GM21447 (cell line): ENCODE measurements around the gene VGF.
"Not testable (repeated sequence)": the region's sequence is repeated elsewhere in the genome, so short reads cannot be mapped to it uniquely, and the experiment has no call there.

Source experiments
- ATAC-seq: cut with Tn5 transposase; IDR thresholded peaks from one replicate; pipeline ENCODE4 v1.9.1; 2021; ENCODE audit not compliant: unreplicated experiment

The VGF gene

GRCh38 chr7:101165075-101165957 lies at the start of gene VGF:
Gene VGF, minus strand, starts transcription at chr7:101165569. Its CDS starts 726 bp downstream, at chr7:101164843.
- ATAC-seq, result peak; percentile 49

GRCh38 chr7:101212014-101212413 lies 46.6 kb upstream of the VGF start:
- no peak for ATAC-seq

GRCh38 chr7:101211501-101211900 lies 46.1 kb upstream of the VGF start:
- no peak for ATAC-seq

- no peak for ATAC-seq
Measured at GRCh38 chr7:101210143-101210542, 44.8 kb upstream of the VGF start.

GRCh38 chr7:101208794-101209193 lies 43.4 kb upstream of the VGF start:
- ATAC-seq, result no peak

- ATAC-seq, result no peak
Measured at GRCh38 chr7:101207459-101207858, 42.1 kb upstream of the VGF start.

GRCh38 chr7:101206665-101207042 lies 41.3 kb upstream of the VGF start:
- ATAC-seq, result no peak

GRCh38 chr7:101205901-101206664 lies 40.7 kb upstream of the VGF start:
- no peak for ATAC-seq

GRCh38 chr7:101203740-101204738 lies 38.7 kb upstream of the VGF start:
- ATAC-seq, result not testable (repeated sequence)

- ATAC-seq, result no peak
Measured at GRCh38 chr7:101202603-101202918, 37.2 kb upstream of the VGF start.

GRCh38 chr7:101201695-101202602 lies 36.6 kb upstream of the VGF start:
- no peak for ATAC-seq

GRCh38 chr7:101200862-101201599 lies 35.7 kb upstream of the VGF start, which contains the start of gene MOGAT3:
Gene MOGAT3, minus strand, starts transcription at chr7:101201036. Its CDS starts 182 bp downstream, at chr7:101200854.
- no peak for ATAC-seq

GRCh38 chr7:101200504-101200861 lies 35.1 kb upstream of the VGF start:
- ATAC-seq, result no peak

GRCh38 chr7:101199522-101199921 lies 34.2 kb upstream of the VGF start:
- ATAC-seq, result not testable (repeated sequence)

- ATAC-seq, result no peak
Measured at GRCh38 chr7:101198476-101198875, 33.1 kb upstream of the VGF start.

GRCh38 chr7:101197991-101198390 lies 32.6 kb upstream of the VGF start:
- ATAC-seq, result no peak

- no peak for ATAC-seq
Measured at GRCh38 chr7:101195884-101196283, 30.5 kb upstream of the VGF start.

GRCh38 chr7:101189109-101189508 lies 23.7 kb upstream of the VGF start:
- no peak for ATAC-seq

GRCh38 chr7:101186844-101187428 lies 21.6 kb upstream of the VGF start:
- ATAC-seq, result no peak
